ENCODE measurements around the gene CRAT. TPM values are rescaled to one million over a fixed set of nuclear protein-coding genes. Genes with fewer than 3 reads are reported as not detected.

The CRAT gene
- total RNA-seq, 1 donor from 2014 or later: 68.1 TPM

Other genes with a start within 250 kb of the CRAT start
- 9.2 TPM for gene KYAT1, start 228.8 kb downstream of the CRAT start, total RNA-seq
- 24.2 TPM for gene LRRC8A, start 228.7 kb downstream of the CRAT start, total RNA-seq
- gene PHYHD1, start 189.8 kb downstream of the CRAT start, total RNA-seq: 21.9 TPM
- gene DOLK, start 163.2 kb downstream of the CRAT start, total RNA-seq: 9.8 TPM
- gene NUP188, start 163.1 kb downstream of the CRAT start, total RNA-seq: 36.3 TPM
- gene SH3GLB2, start 82.5 kb downstream of the CRAT start, total RNA-seq: 40.6 TPM
- gene MIGA2, start 74.2 kb downstream of the CRAT start, total RNA-seq: 39.3 TPM
- 4.8 TPM for gene DOLPP1, start 29.7 kb downstream of the CRAT start, total RNA-seq
- 204 TPM for gene PTPA, start 622 bp upstream of the CRAT start, total RNA-seq
- gene IER5L, start 67.5 kb upstream of the CRAT start, total RNA-seq: 12.6 TPM

Data from cardiac septum (tissue), 1 donor.